Loucy (cell line): Measurements from ENCODE around the gene FAM120AOS.

ENCODE experiments used
- H2AFZ ChIP-seq: fragments of 200-600 bp; sonication (generic); 2 replicates; pipeline ENCODE4 v1.6.0; 2016; ENCODE audit warnings: antibody characterized with exemption, mild to moderate bottlenecking, low read length, moderate library complexity
- H3F3A ChIP-seq: fragments of 200-600 bp; 2 replicates; pipeline ENCODE4 v1.6.0; 2016; ENCODE audit warnings: antibody characterized with exemption, low read depth, mild to moderate bottlenecking
- H3K27me3 ChIP-seq: fragments of 200-600 bp; sonication (generic); 2 replicates; pipeline ENCODE4 v1.6.1; 2014; ENCODE audit warnings: low read length, mild to moderate bottlenecking; ENCODE audit not compliant: insufficient read depth, poor library complexity, severe bottlenecking
- H3K36me3 ChIP-seq: fragments of 200-600 bp; sonication (generic); 2 replicates; pipeline ENCODE4 v1.6.1; 2016; ENCODE audit warnings: low read length; ENCODE audit not compliant: insufficient read depth
- H3K4me1 ChIP-seq: fragments of 200-600 bp; sonication (generic); 2 replicates; pipeline ENCODE4 v1.5.1; 2014; ENCODE audit warnings: low read length, mild to moderate bottlenecking; ENCODE audit not compliant: insufficient read depth, poor library complexity, severe bottlenecking
- H3K4me2 ChIP-seq: fragments of 200-600 bp; sonication (generic); 2 replicates; pipeline ENCODE4 v1.6.0; 2014; ENCODE audit warnings: antibody characterized with exemption, low read length, low read depth, mild to moderate bottlenecking; ENCODE audit not compliant: poor library complexity, severe bottlenecking
- H3K4me3 ChIP-seq: fragments of 200-600 bp; sonication (generic); 2 replicates; pipeline ENCODE4 v1.5.1; 2014; ENCODE audit warnings: low read length, mild to moderate bottlenecking, mixed read lengths; ENCODE audit not compliant: poor library complexity, severe bottlenecking
- H3K79me2 ChIP-seq: fragments of 200-600 bp; sonication (generic); 2 replicates; pipeline ENCODE4 v1.6.1; 2014; ENCODE audit warnings: low read length; ENCODE audit not compliant: insufficient read depth
- H3K9ac ChIP-seq: fragments of 200-600 bp; sonication (generic); 2 replicates; pipeline ENCODE4 v1.6.0; 2014; ENCODE audit warnings: mild to moderate bottlenecking, low read depth, low read length, moderate library complexity; ENCODE audit not compliant: poor library complexity, severe bottlenecking
- H3K9me2 ChIP-seq: fragments of 200-600 bp; sonication (generic); replicated peaks from 2 replicates; pipeline ENCODE4 v1.6.1; 2016; ENCODE audit warnings: low read depth, low read length, mixed read lengths
- H3K9me3 ChIP-seq: fragments of 200-600 bp; sonication (generic); 2 replicates; pipeline ENCODE4 v1.6.1; 2014; ENCODE audit warnings: mild to moderate bottlenecking, antibody characterized with exemption, low read length, low read depth; ENCODE audit not compliant: insufficient read depth
- H4K20me1 ChIP-seq: fragments of 200-600 bp; sonication (generic); 2 replicates; pipeline ENCODE4 v1.6.0; 2014; ENCODE audit warnings: antibody characterized with exemption, low read length, mild to moderate bottlenecking; ENCODE audit not compliant: insufficient read depth, poor library complexity, severe bottlenecking
- CTCF ChIP-seq: fragments of 200-600 bp; sonication (generic); conservative IDR thresholded peaks from 2 replicates; pipeline ENCODE4 v1.5.1; 2014; ENCODE audit warnings: mild to moderate bottlenecking, antibody characterized with exemption, low read length
- EZH2phosphoT487 ChIP-seq: fragments of 200-600 bp; IDR thresholded peaks from 2 replicates; pipeline ENCODE4 v1.6.1; 2018; ENCODE audit warnings: antibody characterized with exemption, mild to moderate bottlenecking, moderate library complexity, borderline replicate concordance

The FAM120AOS gene

GRCh38 chr9:93398471-93398870 is 54.9 kb downstream of the FAM120AOS start:
- H3K79me2 ChIP-seq, result no peaks in the 10 kb centered on the region
- no peaks in the 10 kb centered on the region for H3F3A ChIP-seq
- no peaks in the 10 kb centered on the region for H4K20me1 ChIP-seq
- no peaks in the 10 kb centered on the region for H3K4me1 ChIP-seq
- no peak overlapping the region for H3K4me2 ChIP-seq
- no peaks in the 10 kb centered on the region for H3K27me3 ChIP-seq
- no peaks in the 10 kb centered on the region for H3K9me2 ChIP-seq
- no peak overlapping the region for H3K9ac ChIP-seq
- TF ChIP-seq CTCF, result no peak
- TF ChIP-seq EZH2phosphoT487, result no peak
- H3K36me3 ChIP-seq, result no peaks in the 10 kb centered on the region
- H2AFZ ChIP-seq, result no peak overlapping the region
- no peak overlapping the region for H3K4me3 ChIP-seq
- H3K9me3 ChIP-seq, result no peaks in the 10 kb centered on the region

- TF ChIP-seq EZH2phosphoT487 (no peak), CTCF (no peak)
- Histone ChIP-seq H3K4me2 (no peak overlapping the region), H3K9ac (no peak overlapping the region), H3K4me1 (no peaks in the 10 kb centered on the region), H4K20me1 (no peaks in the 10 kb centered on the region), H3F3A (no peaks in the 10 kb centered on the region), H3K9me3 (no peaks in the 10 kb centered on the region), H3K4me3 (no peak overlapping the region), H3K27me3 (no peaks in the 10 kb centered on the region), H3K79me2 (no peaks in the 10 kb centered on the region), H2AFZ (no peak overlapping the region), H3K9me2 (no peaks in the 10 kb centered on the region), H3K36me3 (no peaks in the 10 kb centered on the region)
These were observed 55.6 kb downstream of the FAM120AOS start for GRCh38 chr9:93397661-93398373.
